Psoas muscle (tissue), 8 donors: ENCODE data around the gene AUTS2. TPM values are rescaled to one million over a fixed set of nuclear protein-coding genes. Genes with fewer than 3 reads are reported as not detected.

ENCODE experiments used
- ATAC-seq, 4 donors: fragments of 200-7000 bp; cut with Tn5 transposase; one replicate each; pipeline ENCODE4 v1.9.1; 2020; ENCODE audit warnings: moderate library complexity in 3 of 4, mild to moderate bottlenecking in 2 of 4
- DNase-seq, 2 donors: peaks; one replicate each; pipeline ENCODE4 v3.0.0-alpha.2; 2020
- H3K27ac ChIP-seq: fragments of 200-600 bp; one replicate; pipeline ENCODE4 v1.8.0; 2022
- H3K27me3 ChIP-seq, 3 donors: fragments of 200-600 bp in 1 of 3; one replicate each; pipeline versions ENCODE4 v1.6.1 to v1.8.0; 2013 to 2022; ENCODE audit warnings: low read length in 2 of 3, mild to moderate bottlenecking in 2 of 3, moderate library complexity in 1 of 3; ENCODE audit not compliant: insufficient read depth in 3 of 3
- H3K36me3 ChIP-seq, 2 donors: fragments of 200-600 bp in 1 of 2; one replicate each; pipeline versions ENCODE4 v1.6.1 to v1.8.0; 2013 to 2022; ENCODE audit warnings: low read depth in 1 of 2, mild to moderate bottlenecking in 1 of 2, moderate library complexity in 1 of 2; ENCODE audit not compliant: insufficient read depth in 1 of 2
- H3K4me1 ChIP-seq: fragments of 200-600 bp; one replicate; pipeline ENCODE4 v1.8.0; 2022
- H3K4me3 ChIP-seq: fragments of 200-600 bp; one replicate; pipeline ENCODE4 v1.8.0; 2022; ENCODE audit warnings: mild to moderate bottlenecking
- H3K9me3 ChIP-seq: fragments of 200-600 bp; one replicate; pipeline ENCODE4 v1.8.0; 2022
- WGBS, 3 donors: extraction: QIAGEN DNeasy Blood & Tissue Kit; methylation state at CpG; one replicate each; pipeline versions ENCODE4 v1.1.6 to v1.1.7; 2013; 5-methylcytosine and 5-hydroxymethylcytosine counted together
- intact Hi-C, 2 donors: fragments of 100-400 bp; cut with DNase I; formaldehyde crosslinking; loops; one replicate each; pipeline versions ENCODE4 v1.11.0 to v1.14.2; 2022
- polyA plus RNA-seq, 3 donors: library from polyadenylated mRNA; stranded (reverse); fragments of 200-250 nt; gene quantifications; one replicate each; pipeline ENCODE4 v1.2.3, GENCODE V29; 2013
- total RNA-seq, 4 donors: library from RNA; stranded (reverse); fragmentation: NEBNext Ultra II Directional in 2 of 4; extraction: Animal tissue kit (Norgen Biotek cat#: 25700) in 2 of 4; gene quantifications; one replicate each; pipeline versions ENCODE4 v1.2.1 to v1.2.4, GENCODE V29; 2021 to 2023
- TF ChIP-seq, protein P1 (sequence below): fragments of 200-600 bp; IDR thresholded peaks from one replicate; pipeline ENCODE4 v1.8.0; 2022; ENCODE audit warnings: antibody characterized with exemption
- donor health status: healthy with polysubstance abuse.
- donor health status: DM: no; HTN: no; CAD: no; lungs with moderate emphysema.
- donor health status: Bipolar disorder and iron deficiency.
- donor health status: healthy.
- donor health status: DM: yes; HTN: yes; CAD: no.
- donor health status: DM: no; HTN: no; CAD: no.
- donor health status: DM: no; HTN: no; CAD: no.
- donor health status: DM: yes; HTN: yes; CAD: no.

Gene AUTS2
- total and polyA plus RNA-seq, 7 donors: 5.0 to 33.5 (median 14.3) TPM

DNA sequence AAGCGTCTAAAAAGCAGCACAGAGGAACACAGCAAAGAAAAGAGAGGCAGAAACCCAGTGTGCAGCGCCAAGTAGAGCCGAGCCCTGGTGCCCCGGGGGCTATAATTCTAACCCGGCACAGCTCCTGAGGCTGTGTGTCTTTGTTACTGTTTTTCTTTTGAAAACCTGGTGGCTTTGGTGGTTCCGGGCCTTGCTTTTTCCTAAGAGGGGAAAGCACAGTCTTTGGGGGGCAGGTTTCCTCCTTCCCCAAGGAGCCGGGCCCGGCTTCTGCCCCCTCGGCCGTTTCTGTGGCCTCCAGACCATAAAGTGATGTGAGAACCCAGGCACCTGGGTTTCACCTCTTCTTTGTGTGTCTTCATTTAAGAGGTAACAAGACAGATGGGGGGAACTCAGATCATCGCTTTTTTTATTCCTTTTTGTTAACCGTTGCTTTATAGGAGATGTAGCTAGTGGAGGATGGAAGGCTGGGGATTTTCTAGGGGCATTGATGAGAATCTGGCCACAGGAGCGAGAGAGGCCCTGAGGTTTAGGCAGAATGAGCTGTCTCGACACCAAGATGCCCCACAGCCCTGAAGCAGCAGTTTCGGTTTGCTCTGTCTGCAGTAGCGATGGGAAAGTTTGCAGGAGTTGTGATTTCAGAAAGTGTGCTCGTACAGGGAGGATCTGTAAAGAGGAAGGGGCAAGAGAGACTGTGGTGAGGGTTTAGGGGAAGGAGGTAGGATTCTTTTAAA lies 1165.9 kb downstream of the AUTS2 start:
- intact Hi-C loops: no loop called here
- ATAC-seq (no peak), DNase-seq (no peak)
- no peak overlapping the region for H3K27ac ChIP-seq
- H3K36me3 ChIP-seq: peaks cover 2 to 35% of the 10 kb centered on the region in 2 donors
- TF ChIP-seq, protein P1, sequence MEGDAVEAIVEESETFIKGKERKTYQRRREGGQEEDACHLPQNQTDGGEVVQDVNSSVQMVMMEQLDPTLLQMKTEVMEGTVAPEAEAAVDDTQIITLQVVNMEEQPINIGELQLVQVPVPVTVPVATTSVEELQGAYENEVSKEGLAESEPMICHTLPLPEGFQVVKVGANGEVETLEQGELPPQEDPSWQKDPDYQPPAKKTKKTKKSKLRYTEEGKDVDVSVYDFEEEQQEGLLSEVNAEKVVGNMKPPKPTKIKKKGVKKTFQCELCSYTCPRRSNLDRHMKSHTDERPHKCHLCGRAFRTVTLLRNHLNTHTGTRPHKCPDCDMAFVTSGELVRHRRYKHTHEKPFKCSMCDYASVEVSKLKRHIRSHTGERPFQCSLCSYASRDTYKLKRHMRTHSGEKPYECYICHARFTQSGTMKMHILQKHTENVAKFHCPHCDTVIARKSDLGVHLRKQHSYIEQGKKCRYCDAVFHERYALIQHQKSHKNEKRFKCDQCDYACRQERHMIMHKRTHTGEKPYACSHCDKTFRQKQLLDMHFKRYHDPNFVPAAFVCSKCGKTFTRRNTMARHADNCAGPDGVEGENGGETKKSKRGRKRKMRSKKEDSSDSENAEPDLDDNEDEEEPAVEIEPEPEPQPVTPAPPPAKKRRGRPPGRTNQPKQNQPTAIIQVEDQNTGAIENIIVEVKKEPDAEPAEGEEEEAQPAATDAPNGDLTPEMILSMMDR: no peak
- no peaks in the 10 kb centered on the region for H3K9me3 ChIP-seq
- no peaks in the 10 kb centered on the region for H3K27me3 ChIP-seq
- no peak overlapping the region for H3K4me3 ChIP-seq
- 86 to 94% (median 92%) methylated on average over 17 of the region's 17 CpGs for WGBS, 3 donors
- H3K4me1 ChIP-seq: no peaks in the 10 kb centered on the region

DNA sequence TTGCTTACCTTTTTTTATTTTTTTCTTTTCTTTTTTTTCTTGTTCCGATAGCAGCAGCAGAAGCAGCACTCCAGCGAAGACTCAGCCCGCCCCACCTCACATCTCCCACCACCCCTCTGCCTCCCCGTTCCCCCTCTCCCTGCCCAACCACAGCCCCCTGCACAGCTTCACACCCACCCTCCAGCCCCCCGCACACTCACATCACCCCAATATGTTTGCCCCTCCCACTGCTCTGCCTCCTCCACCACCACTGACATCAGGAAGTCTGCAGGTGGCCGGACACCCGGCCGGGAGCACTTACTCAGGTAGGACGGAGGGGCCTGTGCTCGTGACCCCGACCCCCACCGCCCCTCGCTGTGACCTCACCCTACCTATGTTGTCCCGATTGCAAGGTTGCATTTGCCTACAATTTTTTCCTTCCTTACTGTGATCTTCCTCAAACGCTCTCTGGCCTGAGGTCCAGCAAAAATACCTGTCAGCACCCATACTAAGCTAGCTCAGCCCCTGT lies 1166.5 kb downstream of the AUTS2 start:
- 95 to 98% (median 96%) methylated on average over 13 to 15 of the region's 15 CpGs for WGBS, 3 donors
- DNase-seq (no peak), ATAC-seq (no peak)
- TF ChIP-seq, protein P1: no peak
- intact Hi-C loops: no loop called here
- Histone ChIP-seq H3K36me3 (peaks cover 2 to 39% of the 10 kb centered on the region in 2 donors), H3K27ac (no peak overlapping the region), H3K4me3 (no peak overlapping the region), H3K9me3 (no peaks in the 10 kb centered on the region), H3K27me3 (no peaks in the 10 kb centered on the region), H3K4me1 (no peaks in the 10 kb centered on the region)

- Histone ChIP-seq H3K4me1 (no peaks in the 10 kb centered on the region), H3K27ac (no peak overlapping the region), H3K27me3 (no peaks in the 10 kb centered on the region), H3K4me3 (no peak overlapping the region), H3K9me3 (no peaks in the 10 kb centered on the region), H3K36me3 (peaks cover 2 to 47% of the 10 kb centered on the region in 2 donors)
- TF ChIP-seq, protein P1: no peak
- 77 to 81% (median 77%) methylated on average over 7 of the region's 7 CpGs for WGBS, 3 donors
- intact Hi-C loops: no loop called here
- ATAC-seq (peak in 3 of 4 donors; percentile 22 to 29 (median 28)), DNase-seq (no peak)
Measured at GRCh38 chr7:70765651-70766050, 1167.4 kb downstream of the AUTS2 start.

DNA sequence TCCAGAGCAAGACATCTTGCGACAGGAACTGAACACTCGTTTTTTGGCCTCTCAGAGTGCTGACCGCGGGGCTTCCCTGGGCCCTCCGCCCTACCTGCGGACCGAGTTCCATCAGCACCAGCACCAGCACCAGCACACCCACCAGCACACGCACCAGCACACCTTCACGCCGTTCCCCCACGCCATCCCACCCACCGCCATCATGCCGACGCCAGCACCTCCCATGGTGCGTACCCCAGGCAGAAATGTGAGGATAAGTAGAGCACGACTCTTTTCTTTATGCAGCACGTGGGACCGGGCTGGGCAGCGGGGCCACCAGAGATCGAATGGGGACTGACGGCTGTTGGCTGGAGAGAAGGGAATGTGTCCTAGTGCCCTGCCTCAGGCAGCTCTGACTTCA lies 1167.8 kb downstream of the AUTS2 start:
- Histone ChIP-seq H3K27ac (no peak overlapping the region), H3K4me3 (no peak overlapping the region), H3K27me3 (no peaks in the 10 kb centered on the region), H3K4me1 (no peaks in the 10 kb centered on the region), H3K9me3 (no peaks in the 10 kb centered on the region), H3K36me3 (peaks cover 2 to 50% of the 10 kb centered on the region in 2 donors)
- TF ChIP-seq, protein P1: no peak
- DNase-seq: no peak
- peak in 2 of 4 donors; percentile 24 to 29 for ATAC-seq
- WGBS, 3 donors: 95 to 96% (median 96%) methylated on average over 21 of the region's 21 CpGs
- intact Hi-C loops: no loop called here
